ACC112 (cell line): ENCODE results near the gene CDH1.

Experiments
- H2AFZ ChIP-seq: fragments of 200-600 bp; sonication (generic); one replicate; pipeline ENCODE4 v1.6.0; 2017; ENCODE audit warnings: antibody characterized with exemption, low read length; ENCODE audit not compliant: unreplicated experiment
- H3K27ac ChIP-seq: fragments of 200-600 bp; sonication (generic); 2 replicates; pipeline ENCODE4 v1.5.1; 2014; ENCODE audit warnings: low read depth, mild to moderate bottlenecking, antibody characterized with exemption, low read length, moderate library complexity
- H3K27me3 ChIP-seq: fragments of 200-600 bp; sonication (generic); 2 replicates; pipeline ENCODE4 v1.6.1; 2014; ENCODE audit warnings: mild to moderate bottlenecking, antibody characterized with exemption, low read length, moderate library complexity, mixed read lengths; ENCODE audit not compliant: insufficient read depth
- H3K36me3 ChIP-seq: fragments of 200-600 bp; sonication (generic); 2 replicates; pipeline ENCODE4 v1.6.1; 2016; ENCODE audit warnings: mild to moderate bottlenecking, antibody characterized with exemption, low read length, moderate library complexity, mixed read lengths; ENCODE audit not compliant: insufficient read depth
- H3K4me1 ChIP-seq: fragments of 200-600 bp; sonication (generic); one replicate; pipeline ENCODE4 v1.6.1; 2016; ENCODE audit warnings: low read length, mixed read lengths; ENCODE audit not compliant: insufficient read depth, unreplicated experiment, control insufficient read depth
- H3K4me3 ChIP-seq: fragments of 200-600 bp; sonication (generic); 2 replicates; pipeline ENCODE4 v1.5.1; 2014; ENCODE audit warnings: mild to moderate bottlenecking, low read depth, low read length
- H3K79me2 ChIP-seq: fragments of 200-600 bp; sonication (generic); one replicate; pipeline ENCODE4 v1.6.0; 2016; ENCODE audit warnings: low read length; ENCODE audit not compliant: control insufficient read depth, unreplicated experiment, insufficient read depth

Gene CDH1

GRCh38 chr16:68883685-68884084 lies 146.6 kb downstream of the CDH1 start:
- Histone ChIP-seq H3K27me3 (no peaks in the 10 kb centered on the region), H2AFZ (no peak overlapping the region)

DNA sequence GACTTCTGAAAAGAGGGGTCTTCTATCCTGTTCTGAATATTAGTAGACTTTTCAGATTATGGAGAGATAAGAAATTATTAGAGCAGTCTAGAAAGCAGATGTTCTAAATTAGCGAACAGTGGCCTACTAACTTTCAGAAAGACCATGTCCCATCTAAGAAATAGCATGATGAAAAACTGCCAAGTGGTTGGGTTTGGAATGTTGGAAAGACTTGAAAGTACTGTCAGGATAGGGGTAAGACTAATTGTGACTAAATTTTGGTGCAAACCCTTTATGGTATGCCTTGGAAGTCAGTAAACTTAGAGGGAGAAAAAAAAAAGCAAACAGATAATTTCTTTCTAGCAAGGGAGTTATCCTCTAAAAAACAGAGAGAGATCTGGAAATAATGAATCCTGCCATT lies 147.3 kb downstream of the CDH1 start:
- Histone ChIP-seq H3K4me3 (no peak overlapping the region), H3K36me3 (peaks cover 6% of the 10 kb centered on the region; the same call in 1 of the 2 replicates)

More at GRCh38 chr16:68883685-68884084, 146.6 kb downstream of the CDH1 start:
- H3K4me3 ChIP-seq, result no peak overlapping the region
- H3K27ac ChIP-seq, result no peak overlapping the region
- peaks cover 7% of the 10 kb centered on the region; the same call in 1 of the 2 replicates for H3K36me3 ChIP-seq
- H3K4me1 ChIP-seq, result no peaks in the 10 kb centered on the region
- H3K79me2 ChIP-seq, result no peaks in the 10 kb centered on the region

More for the DNA sequence above, 147.3 kb downstream of the CDH1 start:
- Histone ChIP-seq H3K79me2 (no peaks in the 10 kb centered on the region), H3K27ac (no peak overlapping the region), H2AFZ (no peak overlapping the region), H3K4me1 (no peaks in the 10 kb centered on the region), H3K27me3 (no peaks in the 10 kb centered on the region)
